DMS114 treated with DMSO at 0.1 percent for 48 hours (cell line): ENCODE results near the gene MAP4K1.
A peak's percentile ranks its signal among the peaks of the same experiment; 100 is the strongest.

Source experiments
- DNase-seq: peaks from one replicate; lab custom pipeline; 2025; ENCODE audit not compliant: unreplicated experiment; lab: John Stamatoyannopoulos, UW

Gene MAP4K1

DNA sequence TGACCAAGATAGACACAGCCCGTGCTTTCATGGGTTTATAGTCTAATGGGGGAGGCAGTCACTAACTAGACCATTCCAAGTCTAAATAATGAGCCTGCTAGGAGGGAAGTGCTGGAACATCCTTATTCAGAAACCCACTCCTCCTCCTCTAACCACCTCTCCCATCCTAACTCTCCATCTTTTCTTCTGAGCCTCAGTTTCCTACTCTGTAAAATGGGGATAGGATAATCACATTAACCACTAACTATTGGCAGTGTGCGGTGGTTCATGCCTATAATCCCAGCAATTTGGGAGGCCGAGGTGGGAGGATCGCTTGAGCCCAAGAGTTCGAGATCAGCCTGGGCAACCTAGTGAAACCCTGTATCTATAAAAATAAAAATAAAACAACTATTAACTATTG, 68.7 kb downstream of the MAP4K1 start:
- DNase-seq, result no peak

DNA sequence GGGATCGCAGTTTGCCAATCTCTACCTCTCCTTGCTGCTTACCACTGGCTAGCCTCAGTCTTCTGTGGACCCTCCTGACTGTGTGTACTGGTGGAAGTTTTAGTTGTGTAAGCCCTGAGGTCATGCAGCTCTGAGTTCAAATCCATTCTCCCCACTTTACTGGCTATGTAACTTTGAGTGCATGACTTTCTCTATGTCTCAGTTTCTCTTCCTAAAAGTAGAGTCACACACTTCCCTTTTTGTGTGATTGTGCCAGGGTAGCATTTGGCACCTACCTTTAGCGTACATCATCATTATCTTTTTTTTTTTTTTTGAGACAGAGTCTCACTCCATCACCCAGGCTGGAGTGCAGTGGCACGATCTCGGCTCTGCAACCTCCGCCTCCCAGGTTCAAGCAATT, 70.3 kb downstream of the MAP4K1 start:
- DNase-seq, result no peak

DNA sequence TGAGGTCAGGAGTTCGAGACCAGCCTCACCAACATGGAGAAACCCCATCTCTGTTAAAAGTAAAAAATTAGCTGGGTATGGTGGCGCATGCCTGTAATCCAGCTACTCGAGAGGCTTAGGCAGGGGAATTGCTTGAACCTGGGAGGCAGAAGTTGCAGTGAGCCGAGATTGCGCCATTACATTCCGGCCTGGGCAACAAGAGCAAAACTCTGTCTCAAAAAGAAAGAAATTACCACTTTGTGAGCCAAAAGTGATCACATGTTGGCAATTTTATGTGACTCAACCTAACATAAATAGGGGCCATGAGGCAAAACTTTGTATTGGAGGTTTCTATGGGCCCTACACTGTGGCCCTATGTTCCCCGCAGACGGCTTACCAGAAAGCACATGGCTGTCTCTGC, 72.2 kb downstream of the MAP4K1 start:
- no peak for DNase-seq

DNA sequence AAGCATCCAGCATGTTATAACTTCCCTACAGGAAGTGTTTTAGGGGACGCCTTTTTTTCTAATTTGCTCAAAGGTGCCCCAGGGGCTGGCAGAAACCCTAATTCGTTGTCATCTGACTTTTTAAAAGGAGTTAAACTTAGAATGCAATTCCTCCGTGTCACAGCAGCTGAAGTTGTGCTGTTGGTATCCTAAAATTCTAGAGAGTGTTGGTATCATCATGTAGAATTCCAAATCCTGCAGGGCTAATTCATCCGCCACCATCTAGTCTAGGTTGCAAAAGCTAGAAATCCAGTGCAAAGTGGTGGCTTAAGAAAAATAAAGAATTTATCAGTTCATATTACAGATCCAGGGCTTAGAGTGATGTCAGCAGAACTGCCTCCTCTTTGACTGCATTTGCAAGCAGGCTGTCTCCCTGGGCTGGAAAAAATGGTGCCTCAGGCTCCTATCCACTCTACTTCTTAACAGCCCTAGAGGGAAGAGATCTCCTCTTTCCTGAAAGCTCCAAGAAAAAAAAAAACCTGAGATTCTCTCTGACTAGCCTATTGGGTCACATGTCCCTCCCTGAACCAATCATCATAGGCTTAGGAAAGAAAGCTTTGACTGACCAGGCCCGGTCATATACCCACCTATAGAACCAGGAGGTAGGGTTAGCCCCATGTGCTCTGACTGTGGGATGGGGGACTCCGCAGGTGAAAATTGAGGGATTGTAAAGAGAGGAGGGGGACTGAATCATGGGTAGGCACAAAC, 73.0 kb downstream of the MAP4K1 start:
- DNase-seq, result no peak

DNA sequence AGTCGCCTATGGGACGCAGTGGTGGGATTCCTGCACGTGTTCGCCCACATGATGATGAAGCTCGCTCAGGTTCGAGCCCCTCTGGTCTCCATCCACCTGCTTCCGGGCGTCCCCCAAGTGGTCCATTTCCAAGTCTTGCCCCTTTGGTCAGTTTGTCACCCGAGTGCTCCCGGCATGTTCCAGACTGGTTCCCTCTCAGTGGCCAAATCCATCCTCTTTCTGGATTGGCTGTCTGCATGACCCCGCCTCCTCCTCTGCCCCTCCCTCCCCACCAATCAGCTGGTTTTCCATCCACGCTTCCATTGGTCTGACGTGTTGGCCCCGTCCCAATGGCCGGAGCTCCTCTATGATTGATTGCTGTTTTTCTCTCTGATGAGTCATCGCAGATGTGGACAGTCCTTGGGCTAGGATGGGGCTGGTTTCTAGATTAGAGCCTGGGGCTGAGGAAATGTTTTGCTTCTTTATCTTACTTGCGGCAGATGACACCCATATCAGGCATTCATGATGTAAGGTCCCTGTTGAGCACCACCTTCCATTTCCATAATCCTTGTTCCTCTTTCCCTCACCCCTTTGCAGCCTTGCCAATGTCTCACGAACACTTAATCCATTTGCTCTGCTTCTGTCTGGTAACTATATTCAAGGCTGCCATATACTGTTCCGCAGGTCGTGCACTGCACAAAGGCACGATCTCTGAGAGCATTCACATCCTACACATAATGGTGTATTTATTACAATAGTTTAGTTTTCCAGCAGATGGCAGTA, 73.8 kb downstream of the MAP4K1 start:
- DNase-seq, result peak; percentile 92

DNA sequence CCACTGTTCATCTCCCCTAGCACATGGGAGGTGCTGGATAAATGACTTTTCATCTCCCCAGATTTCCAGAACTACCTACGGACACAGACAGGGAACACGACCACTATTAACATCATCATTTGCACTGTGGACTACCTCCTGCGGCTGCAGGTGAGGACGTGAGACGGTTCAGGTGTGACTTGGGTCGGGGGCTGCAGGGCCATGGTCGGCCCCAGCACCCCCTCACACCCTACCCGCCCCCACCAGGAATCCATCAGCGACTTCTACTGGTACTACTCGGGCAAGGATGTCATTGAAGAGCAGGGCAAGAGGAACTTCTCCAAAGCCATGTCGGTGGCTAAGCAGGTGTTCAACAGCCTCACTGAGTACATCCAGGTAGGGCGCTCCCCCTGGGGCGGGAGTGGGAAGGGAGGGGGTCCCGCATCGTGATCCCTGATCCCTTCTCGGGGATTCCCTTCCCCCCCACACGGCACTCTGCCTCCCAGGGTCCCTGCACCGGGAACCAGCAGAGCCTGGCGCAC, 74.4 kb downstream of the MAP4K1 start:
- no peak for DNase-seq

DNA sequence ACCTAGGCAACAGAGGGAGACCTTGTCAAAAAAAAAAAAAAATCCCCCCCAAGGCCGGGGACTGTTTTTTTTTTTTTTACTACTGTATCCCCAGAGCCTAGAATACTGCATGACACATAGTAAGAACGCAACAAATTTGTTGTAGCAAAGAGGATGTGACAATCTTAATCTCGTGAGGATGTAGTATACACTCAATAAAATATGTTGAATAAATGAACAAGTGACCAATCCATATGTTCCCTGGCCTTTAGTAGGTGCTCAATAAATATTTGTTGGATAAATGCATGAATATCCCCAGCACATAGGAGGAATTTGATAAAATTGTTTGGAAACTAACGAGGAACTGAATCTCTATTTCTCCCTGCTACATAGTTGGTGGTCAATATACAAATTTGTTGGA, 75.7 kb downstream of the MAP4K1 start:
- DNase-seq, result no peak

DNA sequence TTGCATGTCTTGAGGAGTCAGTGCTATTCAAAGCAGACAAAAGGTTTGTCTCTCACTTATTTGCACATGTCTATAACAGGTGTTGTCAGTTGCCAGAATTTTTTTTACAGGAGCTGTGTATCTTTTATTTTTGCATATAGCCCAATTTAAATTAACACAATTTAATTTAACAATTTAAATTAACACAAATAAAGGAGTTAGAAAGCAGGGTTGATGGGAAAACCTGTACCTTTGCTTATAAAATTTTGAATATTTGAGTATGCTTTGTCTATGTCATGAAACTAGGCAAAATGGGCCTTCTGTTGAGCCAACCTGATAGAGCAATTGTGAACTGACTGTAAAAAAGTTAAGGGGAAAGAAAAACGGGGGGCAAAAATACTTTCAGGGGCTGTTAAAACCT, 78.0 kb downstream of the MAP4K1 start:
- DNase-seq, result no peak

DNA sequence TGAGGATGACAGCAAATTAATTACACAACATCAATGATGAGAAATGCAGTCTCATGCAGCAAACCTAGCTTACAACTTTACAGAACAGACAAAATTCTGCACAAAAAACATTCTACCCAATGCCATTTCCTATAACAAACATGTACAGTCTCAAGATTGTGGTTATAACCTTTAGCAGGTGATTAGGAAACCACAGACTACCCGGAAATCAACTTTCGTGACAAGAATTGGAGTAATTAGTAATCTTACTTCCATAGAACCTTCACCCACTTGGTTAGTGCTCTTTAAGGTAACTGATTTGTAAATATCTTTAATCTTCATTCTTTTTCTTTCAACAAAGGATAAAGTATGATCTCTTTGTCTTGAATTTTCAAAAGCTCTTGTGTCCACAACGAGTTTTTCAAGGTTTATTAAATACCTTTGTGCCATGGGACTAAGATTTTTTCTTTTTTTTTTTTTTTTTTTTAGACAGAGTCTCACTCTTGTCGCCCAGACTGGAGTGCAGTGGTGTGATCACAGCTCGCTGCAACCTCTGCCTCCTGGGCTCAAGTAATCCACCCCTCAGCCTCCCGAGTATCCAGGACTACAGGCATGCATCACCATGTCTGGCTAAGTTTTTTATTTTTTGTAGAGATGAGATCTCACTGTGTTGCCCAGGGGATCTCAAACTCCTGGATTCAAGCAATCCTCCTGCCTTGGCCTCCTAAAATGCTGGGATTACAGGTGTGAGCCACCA, 78.8 kb downstream of the MAP4K1 start:
- no peak for DNase-seq

DNA sequence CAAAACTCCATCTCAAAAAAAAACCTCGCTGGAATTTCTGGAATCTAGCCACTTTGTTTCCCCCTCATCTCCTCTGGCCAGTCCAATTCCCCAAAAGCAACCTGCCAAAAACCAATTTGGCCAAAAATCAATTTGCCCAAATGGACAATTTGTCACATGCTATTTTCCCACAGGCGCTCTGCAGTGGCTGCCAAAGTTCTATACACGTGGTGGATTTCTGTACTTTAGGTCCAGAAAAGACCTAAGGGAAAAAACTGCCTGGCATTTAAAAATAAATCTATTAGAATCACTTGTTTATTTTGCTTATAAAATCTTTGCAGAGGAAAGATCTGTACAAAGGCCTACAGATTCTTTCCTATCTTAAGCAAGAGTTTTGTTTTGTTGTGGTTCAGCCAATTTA, 79.4 kb downstream of the MAP4K1 start:
- no peak for DNase-seq
